H1 (cell line): ENCODE data around the gene CACNA1C. TPM values are rescaled to one million over a fixed set of nuclear protein-coding genes. Genes with fewer than 3 reads are reported as not detected.
A peak's percentile ranks its signal among the peaks of the same experiment; 100 is the strongest.

Experiments used
- CTCF ChIA-PET: fragments of 300-600 bp; sonication (Branson Sonifier 250); formaldehyde crosslinking; loops from one replicate; lab custom pipeline; 2021; ENCODE audit not compliant: partially characterized antibody; lab: Charles Lee
- POLR2A ChIA-PET: fragments of 300-600 bp; sonication (Branson Sonifier 250); formaldehyde crosslinking; loops from one replicate; lab custom pipeline; 2021; ENCODE audit warnings: inconsistent platforms; ENCODE audit not compliant: partially characterized antibody; lab: Charles Lee
- DNase-seq, 2 experiments: peaks; one replicate each; pipeline versions ENCODE4 v3.0.0 to v3.0.0-alpha.2; 2010 to 2022; ENCODE audit warnings: low spot score in 2 of 2, low read depth in 1 of 2, mixed read lengths in 1 of 2
- FAIRE-seq: peaks from 2 replicates; lab custom pipeline; 2011; peaks lifted over from hg19 to GRCh38; lab: Jason Lieb, UNC
- H2AFZ ChIP-seq: 2 replicates; pipeline ENCODE4 v1.8.1; 2012; ENCODE audit warnings: low read length, inconsistent platforms
- H2AK5ac ChIP-seq: 2 replicates; pipeline ENCODE4 v1.6.1; 2013; ENCODE audit warnings: low read depth, low read length
- H2BK120ac ChIP-seq: replicated peaks from 2 replicates; pipeline ENCODE3; 2013; ENCODE audit warnings: low read depth, low read length, inconsistent platforms
- H2BK12ac ChIP-seq: 2 replicates; pipeline ENCODE4 v1.6.1; 2013; ENCODE audit warnings: low read depth, low read length
- H2BK15ac ChIP-seq: 2 replicates; pipeline ENCODE4 v1.6.1; 2013; ENCODE audit warnings: low read length
- H2BK20ac ChIP-seq: 2 replicates; pipeline ENCODE4 v1.6.1; 2013; ENCODE audit warnings: low read length
- H2BK5ac ChIP-seq: 2 replicates; pipeline ENCODE4 v1.6.1; 2013; ENCODE audit warnings: low read depth, low read length
- H3K14ac ChIP-seq: 2 replicates; pipeline ENCODE4 v1.6.1; 2013; ENCODE audit warnings: inconsistent platforms; ENCODE audit not compliant: insufficient read length
- H3K18ac ChIP-seq: 2 replicates; pipeline ENCODE4 v1.6.1; 2013; ENCODE audit warnings: low read length; ENCODE audit errors: extremely low read depth
- H3K23ac ChIP-seq: 2 replicates; pipeline ENCODE4 v1.6.1; 2013; ENCODE audit warnings: inconsistent platforms; ENCODE audit not compliant: insufficient read length
- H3K23me2 ChIP-seq: 2 replicates; pipeline ENCODE4 v1.6.1; 2013; ENCODE audit warnings: low read depth, low read length
- H3K27ac ChIP-seq: 2 replicates; pipeline ENCODE4 v1.6.1; 2011; ENCODE audit warnings: low read depth, low read length, inconsistent platforms
- H3K27me3 ChIP-seq, 4 experiments: replicated peaks in 1 of 4; 1 replicate in 1 of 4; 2 replicates in 3 of 4; pipeline versions ENCODE4 v1.6.1 to v1.8.1; 2011 to 2013; ENCODE audit warnings: low read length in 3 of 4, mild to moderate bottlenecking in 3 of 4, inconsistent platforms in 2 of 4, mixed read lengths in 2 of 4, moderate library complexity in 1 of 4; ENCODE audit not compliant: control insufficient read depth in 3 of 4, insufficient read depth in 3 of 4; ENCODE audit errors: extremely low read depth in 1 of 4
- H3K36me3 ChIP-seq, 4 experiments: 2 replicates each; pipeline versions ENCODE4 v1.6.1 to v1.8.1; 2011 to 2013; ENCODE audit warnings: mild to moderate bottlenecking in 4 of 4, low read length in 3 of 4, moderate library complexity in 2 of 4, control low read depth in 1 of 4, inconsistent platforms in 1 of 4; ENCODE audit not compliant: insufficient read depth in 4 of 4, control insufficient read depth in 2 of 4
- H3K4ac ChIP-seq: replicated peaks from 2 replicates; pipeline ENCODE3; 2013; ENCODE audit warnings: low read length, low read depth, mixed read lengths, inconsistent platforms; ENCODE audit not compliant: insufficient read length
- H3K4me1 ChIP-seq, 4 experiments: replicated peaks in 1 of 4; 1 replicate in 1 of 4; 2 replicates in 3 of 4; pipeline versions ENCODE4 v1.6.1 to v1.8.1; 2011 to 2013; ENCODE audit warnings: low read length in 3 of 4, inconsistent platforms in 2 of 4, mixed read lengths in 1 of 4; ENCODE audit not compliant: insufficient read depth in 4 of 4, control insufficient read depth in 3 of 4
- H3K4me2 ChIP-seq, 2 experiments: 2 replicates each; pipeline versions ENCODE4 v1.6.1 to v1.8.1; 2011 to 2013; ENCODE audit warnings: low read depth in 2 of 2, low read length in 2 of 2, control low read depth in 1 of 2, inconsistent platforms in 1 of 2, mild to moderate bottlenecking in 1 of 2; ENCODE audit not compliant: insufficient read depth in 1 of 2
- H3K4me3 ChIP-seq, 4 experiments: fragments of 200-600, 300-600 bp in 1 of 4; sonication (generic), shearing (Covaris generic), sonication (Bioruptor Twin) in 1 of 4; 2 replicates each; pipeline versions ENCODE4 v1.5.1 to v1.8.1; 2011 to 2016; ENCODE audit warnings: low read length in 4 of 4, low read depth in 3 of 4, control low read depth in 2 of 4, inconsistent platforms in 2 of 4, mild to moderate bottlenecking in 2 of 4, mixed read lengths in 1 of 4, moderate library complexity in 1 of 4; ENCODE audit not compliant: insufficient read depth in 2 of 4; ENCODE audit errors: extremely low read depth in 1 of 4
- H3K56ac ChIP-seq: replicated peaks from 2 replicates; pipeline ENCODE3; 2013; ENCODE audit warnings: low read depth, mild to moderate bottlenecking, mixed read lengths, low read length, inconsistent platforms; ENCODE audit not compliant: insufficient read length
- H3K79me1 ChIP-seq: 2 replicates; pipeline ENCODE4 v1.6.1; 2013; ENCODE audit warnings: low read depth, low read length, control low read depth
- H3K79me2 ChIP-seq, 2 experiments: 2 replicates each; pipeline versions ENCODE4 v1.6.1 to v1.8.1; 2012 to 2013; ENCODE audit warnings: low read length in 2 of 2, mild to moderate bottlenecking in 2 of 2, inconsistent platforms in 1 of 2; ENCODE audit not compliant: insufficient read depth in 2 of 2, control insufficient read depth in 1 of 2
- H3K9ac ChIP-seq, 4 experiments: replicated peaks in 1 of 4; 1 replicate in 1 of 4; 2 replicates in 3 of 4; pipeline versions ENCODE4 v1.6.1 to v1.8.1; 2011 to 2013; ENCODE audit warnings: low read depth in 3 of 4, low read length in 3 of 4, control low read depth in 2 of 4, mild to moderate bottlenecking in 2 of 4, moderate library complexity in 2 of 4, inconsistent platforms in 1 of 4; ENCODE audit errors: extremely low read depth in 1 of 4
- H3K9me3 ChIP-seq, 2 experiments: 2 replicates each; pipeline versions ENCODE4 v1.6.1 to v1.8.1; 2012 to 2013; ENCODE audit warnings: mild to moderate bottlenecking in 2 of 2, moderate library complexity in 2 of 2, control low read depth in 1 of 2, inconsistent platforms in 1 of 2, low read depth in 1 of 2, low read length in 1 of 2, mixed read lengths in 1 of 2; ENCODE audit not compliant: insufficient read depth in 2 of 2
- H4K20me1 ChIP-seq, 2 experiments: replicated peaks in 1 of 2; 2 replicates each; pipeline versions ENCODE3 to v1.8.1; 2011 to 2013; ENCODE audit warnings: inconsistent platforms in 2 of 2, low read length in 2 of 2, mild to moderate bottlenecking in 1 of 2; ENCODE audit not compliant: insufficient read depth in 2 of 2, control insufficient read depth in 1 of 2
- H4K5ac ChIP-seq: 2 replicates; pipeline ENCODE4 v1.6.1; 2013; ENCODE audit warnings: low read length, low read depth, mixed read lengths, inconsistent platforms; ENCODE audit not compliant: insufficient read length
- H4K8ac ChIP-seq: 2 replicates; pipeline ENCODE4 v1.8.0; 2013; ENCODE audit warnings: mild to moderate bottlenecking, moderate library complexity, low read length, inconsistent platforms; ENCODE audit not compliant: insufficient read depth; ENCODE audit errors: extremely low read depth
- H4K91ac ChIP-seq: replicated peaks from 2 replicates; pipeline ENCODE3; 2013; ENCODE audit warnings: low read length, mixed read lengths, inconsistent platforms; ENCODE audit not compliant: insufficient read length
- CBX5 ChIP-seq: fragments of 300-800, 300-1000 bp; sonication (generic); IDR thresholded peaks from 2 replicates; pipeline ENCODE4 v1.7.1; 2016; ENCODE audit warnings: antibody characterized with exemption, low read length, low read depth
- SAP30 ChIP-seq: fragments of 300-600 bp; sonication (generic); IDR thresholded peaks from 2 replicates; pipeline ENCODE4 v1.7.1; 2012; ENCODE audit warnings: low read length, moderate library complexity, mild to moderate bottlenecking, inconsistent platforms; ENCODE audit not compliant: insufficient read depth, insufficient replicate concordance
- WGBS, 2 experiments: shearing (Covaris generic) in 1 of 2; methylation state at CpG; one replicate each; pipeline versions ENCODE4 v1.1.6 to v1.1.7; 2013 to 2015; ENCODE audit warnings: low lambda C conversion rate in 2 of 2, mixed read lengths in 2 of 2, inconsistent platforms in 1 of 2, low coverage in 1 of 2, missing lambda C conversion rate in 1 of 2; ENCODE audit not compliant: insufficient replicate concordance in 2 of 2, insufficient coverage in 1 of 2, insufficient read length in 1 of 2; ENCODE audit errors: extremely low coverage in 1 of 2, missing lambda C conversion rate in 1 of 2; 5-methylcytosine and 5-hydroxymethylcytosine counted together
- polyA plus RNA-seq, 7 experiments: library from polyadenylated mRNA; depleted of rRNA in 3 of 7; stranded (reverse) in 5 of 7; unstranded in 2 of 7; fragments of >200 nt in 5 of 7; fragments of 200-250 nt in 2 of 7; gene quantifications; 1 replicate in 5 of 7; 2 replicates in 1 of 7; 4 replicates in 1 of 7; pipeline versions ENCODE4 v1.2.1 to v1.2.3, GENCODE V29; 2011 to 2013; ENCODE audit warnings: missing spikeins in 2 of 7, mixed read lengths in 2 of 7
- total RNA-seq: library from RNA; stranded (reverse); fragmentation: NEBNext Ultra II Directional; extraction: Animal tissue kit (Norgen Biotek cat#: 25700); gene quantifications from 2 replicates; pipeline ENCODE4 v1.2.1, GENCODE V29; 2021
- TF ChIP-seq, protein P1 (sequence below), 3 experiments: IDR thresholded peaks; 1 replicate in 2 of 3; 2 replicates in 1 of 3; pipeline versions ENCODE4 v1.5.1 to v1.6.1; 2011; ENCODE audit warnings: low read length in 3 of 3, mild to moderate bottlenecking in 3 of 3, inconsistent platforms in 2 of 3, low read depth in 1 of 3, moderate library complexity in 1 of 3; ENCODE audit not compliant: insufficient read depth in 1 of 3; ENCODE audit errors: control extremely low read depth in 1 of 3

CACNA1C gene
- total and polyA plus RNA-seq, 2 of the 8 experiments (the other 6 are each of a cell fraction or from before 2014, with no cell fraction given): 1.3 TPM

DNA sequence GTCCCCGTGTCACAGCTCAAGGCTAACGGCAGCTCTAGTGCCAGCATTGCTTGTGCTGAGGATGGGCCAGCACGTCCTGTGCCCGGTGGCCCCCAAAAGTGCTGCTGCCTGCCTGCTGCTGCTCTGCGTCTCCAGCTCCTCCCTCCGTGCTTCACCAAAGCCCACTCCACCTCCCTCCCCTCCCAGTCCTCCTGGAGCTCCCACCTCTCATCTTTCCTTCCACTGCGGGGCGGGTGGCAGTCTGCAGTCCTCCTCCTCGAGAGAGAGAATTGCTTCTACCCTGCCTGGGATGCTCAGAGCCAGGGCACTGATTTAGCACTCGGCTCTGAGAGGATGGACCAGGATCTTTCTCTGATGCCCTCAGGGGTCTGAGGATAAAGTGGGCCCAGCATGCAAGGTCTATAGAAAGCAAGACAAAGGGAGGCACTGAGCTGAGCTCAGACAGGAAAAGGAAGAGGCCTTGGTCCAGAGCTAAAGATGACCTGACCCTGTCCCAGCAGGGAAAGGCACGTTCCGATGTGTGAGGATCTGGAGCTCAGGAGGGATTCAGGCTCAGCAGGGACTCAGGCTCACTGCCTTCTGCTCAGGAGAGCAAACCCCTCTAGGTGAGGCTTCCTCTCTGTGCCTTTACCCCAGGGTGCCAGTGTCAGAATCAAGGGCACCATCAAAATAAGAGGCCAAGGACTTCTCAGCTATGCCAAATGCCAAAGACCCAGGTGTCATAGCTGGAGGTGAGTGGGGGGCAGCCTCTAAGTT, 628.8 kb downstream of the CACNA1C start:
- Histone ChIP-seq H3K56ac (no peak overlapping the region), H3K14ac (no peak overlapping the region), H3K23me2 (no peaks in the 10 kb centered on the region; the same call in 1 of the 2 replicates), H3K4me2 (no peak overlapping the region), H3K9me3 (no peaks in the 10 kb centered on the region; a peak in 1 of 4 replicates), H3K4me3 (no peak overlapping the region), H3K27me3 (no peaks in the 10 kb centered on the region), H3K36me3 (no peaks in the 10 kb centered on the region), H3K79me2 (no peaks in the 10 kb centered on the region), H2BK12ac (0 out of 2 replicates have a peak overlapping the region, but pooled peaks have one; percentile 50), H3K4ac (no peak overlapping the region), H2BK120ac (no peak overlapping the region), H3K4me1 (peaks cover 0 to 7% (median 0%) of the 10 kb centered on the region in 4 experiments; a peak in 3 of 7 replicates), H2AK5ac (no peak overlapping the region), H2BK5ac (no peak overlapping the region), H3K9ac (no peak overlapping the region; a peak in 1 of 7 replicates), H3K79me1 (no peaks in the 10 kb centered on the region), H3K23ac (no peak overlapping the region), H2AFZ (no peak overlapping the region), H4K5ac (no peak overlapping the region), H3K27ac (no peak overlapping the region), H4K8ac (no peak overlapping the region), H4K91ac (peak overlapping the region; percentile 15), H2BK20ac (no peak overlapping the region), H2BK15ac (0 out of 2 replicates have a peak overlapping the region, but pooled peaks have one; percentile 14), H3K18ac (no peak overlapping the region), H4K20me1 (peaks cover 0 to 1% of the 10 kb centered on the region in 2 experiments)
- no peak for DNase-seq
- 70% methylated on average over 10 of the region's 12 CpGs; no CpG with 5 or more reads in 1 of the 2 experiments for WGBS, 2 experiments
- no peak for FAIRE-seq
- CTCF ChIA-PET: interaction anchor here (0.6 to 6.3 kb wide), 24 partner anchors 9 to 674 kb away, joined by 3 to 43 read pairs (median 4); no protein-coding TSS in a partner anchor
- POLR2A ChIA-PET: interaction anchor here (0.7 to 2.9 kb wide), 5 partner anchors 9 to 115 kb away, joined by 3 to 17 read pairs (median 3); no protein-coding TSS in a partner anchor
- TF ChIP-seq SAP30: no peak
- TF ChIP-seq, protein P1, sequence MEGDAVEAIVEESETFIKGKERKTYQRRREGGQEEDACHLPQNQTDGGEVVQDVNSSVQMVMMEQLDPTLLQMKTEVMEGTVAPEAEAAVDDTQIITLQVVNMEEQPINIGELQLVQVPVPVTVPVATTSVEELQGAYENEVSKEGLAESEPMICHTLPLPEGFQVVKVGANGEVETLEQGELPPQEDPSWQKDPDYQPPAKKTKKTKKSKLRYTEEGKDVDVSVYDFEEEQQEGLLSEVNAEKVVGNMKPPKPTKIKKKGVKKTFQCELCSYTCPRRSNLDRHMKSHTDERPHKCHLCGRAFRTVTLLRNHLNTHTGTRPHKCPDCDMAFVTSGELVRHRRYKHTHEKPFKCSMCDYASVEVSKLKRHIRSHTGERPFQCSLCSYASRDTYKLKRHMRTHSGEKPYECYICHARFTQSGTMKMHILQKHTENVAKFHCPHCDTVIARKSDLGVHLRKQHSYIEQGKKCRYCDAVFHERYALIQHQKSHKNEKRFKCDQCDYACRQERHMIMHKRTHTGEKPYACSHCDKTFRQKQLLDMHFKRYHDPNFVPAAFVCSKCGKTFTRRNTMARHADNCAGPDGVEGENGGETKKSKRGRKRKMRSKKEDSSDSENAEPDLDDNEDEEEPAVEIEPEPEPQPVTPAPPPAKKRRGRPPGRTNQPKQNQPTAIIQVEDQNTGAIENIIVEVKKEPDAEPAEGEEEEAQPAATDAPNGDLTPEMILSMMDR (IDR thresholded peaks at IDR 0.05; ENCODE audit: control extremely low read depth in 1 of 3, insufficient read depth in 1 of 3, low read depth in 1 of 3, low read length in 3 of 3): no peak
- TF ChIP-seq CBX5: no peak
